PC-3 (cell line): ENCODE data around the gene SKAP1.

Experiments
- CTCF ChIP-seq: fragments of 300-600 bp; sonication (generic); conservative IDR thresholded peaks from 2 replicates; pipeline ENCODE4 v1.5.1; 2017; ENCODE audit warnings: antibody characterized with exemption, low read depth, mild to moderate bottlenecking, low read length
- EZH2 ChIP-seq: fragments of 300-600 bp; sonication (generic); IDR thresholded peaks from one replicate; pipeline ENCODE4 v1.6.1; 2017; ENCODE audit warnings: antibody characterized with exemption, mild to moderate bottlenecking, low read length; ENCODE audit not compliant: unreplicated experiment
- EZH2phosphoT487 ChIP-seq: fragments of 300-600 bp; sonication (generic); IDR thresholded peaks from 2 replicates; pipeline ENCODE4 v1.6.1; 2018; ENCODE audit warnings: mild to moderate bottlenecking, antibody characterized with exemption, low read length, borderline replicate concordance

- no peak for TF ChIP-seq CTCF
- no peak for TF ChIP-seq EZH2
- no peak for TF ChIP-seq EZH2phosphoT487
Observed at GRCh38 chr17:48469227-48469626, 39.2 kb upstream of the SKAP1 start.
